Nephron (organoid): ENCODE data around the gene LRGUK.
"Not testable (repeated sequence)": the region's sequence is repeated elsewhere in the genome, so short reads cannot be mapped to it uniquely, and the experiment has no call there.

ENCODE experiments used
- H3K27ac Mint-ChIP-seq, 3 experiments: 2 replicates each; pipeline ENCODE4 v1.8.0; 2020; ENCODE audit warnings: mixed read lengths in 3 of 3, mild to moderate bottlenecking in 2 of 3, moderate library complexity in 1 of 3
- H3K27me3 Mint-ChIP-seq: 2 replicates; pipeline ENCODE4 v1.8.0; 2021; ENCODE audit warnings: low read depth, mild to moderate bottlenecking, moderate library complexity, mixed read lengths
- H3K36me3 Mint-ChIP-seq: 2 replicates; pipeline ENCODE4 v1.8.0; 2020; ENCODE audit warnings: low read depth, mixed read lengths
- H3K4me1 Mint-ChIP-seq: 2 replicates; pipeline ENCODE4 v1.8.0; 2020; ENCODE audit warnings: mixed read lengths
- H3K4me3 Mint-ChIP-seq, 3 experiments: 2 replicates each; pipeline ENCODE4 v1.8.0; 2020; ENCODE audit warnings: mild to moderate bottlenecking in 3 of 3, mixed read lengths in 3 of 3, moderate library complexity in 2 of 3
- H3K9me3 Mint-ChIP-seq: 2 replicates; pipeline ENCODE4 v1.8.0; 2020; ENCODE audit warnings: mixed read lengths
- TF ChIP-seq, protein P1 (sequence below), 3 experiments: fragments of 200-600 bp; sonication (generic); IDR thresholded peaks; one replicate each; pipeline ENCODE4 v1.5.0; 2021; ENCODE audit warnings: antibody characterized with exemption in 3 of 3; ENCODE audit not compliant: unreplicated experiment in 3 of 3

Gene LRGUK, protein sequence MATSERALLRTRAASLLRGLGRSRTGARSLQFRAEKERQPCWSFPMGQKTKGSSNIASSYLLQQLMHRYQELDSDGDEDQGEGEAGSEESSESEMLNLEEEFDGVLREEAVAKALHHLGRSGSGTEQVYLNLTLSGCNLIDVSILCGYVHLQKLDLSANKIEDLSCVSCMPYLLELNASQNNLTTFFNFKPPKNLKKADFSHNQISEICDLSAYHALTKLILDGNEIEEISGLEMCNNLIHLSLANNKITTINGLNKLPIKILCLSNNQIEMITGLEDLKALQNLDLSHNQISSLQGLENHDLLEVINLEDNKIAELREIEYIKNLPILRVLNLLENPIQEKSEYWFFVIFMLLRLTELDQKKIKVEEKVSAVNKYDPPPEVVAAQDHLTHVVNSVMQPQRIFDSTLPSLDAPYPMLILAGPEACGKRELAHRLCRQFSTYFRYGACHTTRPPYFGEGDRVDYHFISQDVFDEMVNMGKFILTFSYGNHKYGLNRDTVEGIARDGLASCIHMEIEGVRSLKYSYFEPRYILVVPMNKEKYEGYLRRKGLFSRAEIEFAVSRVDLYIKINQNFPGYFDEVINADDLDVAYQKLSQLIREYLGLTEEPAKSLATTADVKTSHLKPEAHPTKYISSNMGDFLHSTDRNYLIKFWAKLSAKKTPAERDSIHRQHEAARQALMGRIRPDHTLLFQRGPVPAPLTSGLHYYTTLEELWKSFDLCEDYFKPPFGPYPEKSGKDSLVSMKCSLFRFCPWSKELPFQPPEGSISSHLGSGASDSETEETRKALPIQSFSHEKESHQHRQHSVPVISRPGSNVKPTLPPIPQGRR

DNA sequence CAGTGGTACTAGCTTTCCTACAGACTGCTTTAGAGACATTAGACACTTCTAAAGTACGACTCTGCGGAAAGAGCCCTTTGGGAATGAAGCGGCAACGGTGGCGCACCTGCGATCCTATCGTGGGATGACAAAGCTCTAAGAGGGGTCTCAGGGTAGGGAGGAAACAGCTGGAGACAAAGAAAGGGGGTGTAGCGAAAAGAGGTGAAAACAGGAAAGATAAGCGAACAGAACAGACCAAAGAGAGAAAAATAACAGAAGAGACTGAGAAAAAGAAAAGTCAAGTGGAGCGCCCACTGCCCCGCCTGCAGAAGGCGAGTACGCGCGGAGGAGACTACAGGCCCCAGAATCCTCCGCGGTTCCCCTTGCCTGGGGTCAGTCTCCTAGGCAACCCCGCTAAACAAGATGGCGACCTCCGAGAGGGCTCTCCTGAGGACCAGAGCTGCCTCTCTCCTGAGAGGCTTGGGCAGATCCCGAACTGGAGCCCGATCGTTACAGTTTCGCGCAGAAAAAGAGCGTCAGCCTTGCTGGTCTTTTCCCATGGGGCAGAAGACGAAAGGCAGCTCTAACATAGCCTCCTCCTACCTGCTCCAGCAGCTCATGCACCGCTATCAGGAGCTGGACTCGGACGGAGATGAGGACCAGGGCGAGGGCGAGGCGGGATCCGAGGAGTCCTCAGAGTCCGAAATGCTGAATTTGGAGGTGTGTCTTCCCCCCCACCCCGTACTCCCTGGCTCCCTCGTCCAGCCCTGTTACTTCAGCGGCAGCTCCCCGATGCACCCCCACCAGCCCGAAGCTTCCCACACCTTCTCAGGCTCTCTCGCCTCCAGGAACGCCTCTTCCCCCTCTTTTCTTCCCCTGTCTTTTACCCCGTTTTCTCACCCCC is at the start of gene LRGUK:
Gene LRGUK, plus strand, starts transcription at position 375 of the 883 bp plus-strand sequence. Its CDS starts 28 bp downstream, at position 403.
- Mint-ChIP-seq H3K27me3 (peaks cover 23% of the 10 kb centered on the region), H3K27ac (no peak within 1 kb of the TSS), H3K9me3 (no peaks in the 10 kb centered on the region), H3K4me1 (no peaks in the 10 kb centered on the region), H3K36me3 (no peaks in the 10 kb centered on the region), H3K4me3 (peak within 1 kb of the TSS; percentile 86 to 89 (median 88))
- TF ChIP-seq, protein P1, sequence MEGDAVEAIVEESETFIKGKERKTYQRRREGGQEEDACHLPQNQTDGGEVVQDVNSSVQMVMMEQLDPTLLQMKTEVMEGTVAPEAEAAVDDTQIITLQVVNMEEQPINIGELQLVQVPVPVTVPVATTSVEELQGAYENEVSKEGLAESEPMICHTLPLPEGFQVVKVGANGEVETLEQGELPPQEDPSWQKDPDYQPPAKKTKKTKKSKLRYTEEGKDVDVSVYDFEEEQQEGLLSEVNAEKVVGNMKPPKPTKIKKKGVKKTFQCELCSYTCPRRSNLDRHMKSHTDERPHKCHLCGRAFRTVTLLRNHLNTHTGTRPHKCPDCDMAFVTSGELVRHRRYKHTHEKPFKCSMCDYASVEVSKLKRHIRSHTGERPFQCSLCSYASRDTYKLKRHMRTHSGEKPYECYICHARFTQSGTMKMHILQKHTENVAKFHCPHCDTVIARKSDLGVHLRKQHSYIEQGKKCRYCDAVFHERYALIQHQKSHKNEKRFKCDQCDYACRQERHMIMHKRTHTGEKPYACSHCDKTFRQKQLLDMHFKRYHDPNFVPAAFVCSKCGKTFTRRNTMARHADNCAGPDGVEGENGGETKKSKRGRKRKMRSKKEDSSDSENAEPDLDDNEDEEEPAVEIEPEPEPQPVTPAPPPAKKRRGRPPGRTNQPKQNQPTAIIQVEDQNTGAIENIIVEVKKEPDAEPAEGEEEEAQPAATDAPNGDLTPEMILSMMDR (IDR thresholded peaks at IDR 0.05; ENCODE audit: unreplicated experiment in 3 of 3), result no peak

DNA sequence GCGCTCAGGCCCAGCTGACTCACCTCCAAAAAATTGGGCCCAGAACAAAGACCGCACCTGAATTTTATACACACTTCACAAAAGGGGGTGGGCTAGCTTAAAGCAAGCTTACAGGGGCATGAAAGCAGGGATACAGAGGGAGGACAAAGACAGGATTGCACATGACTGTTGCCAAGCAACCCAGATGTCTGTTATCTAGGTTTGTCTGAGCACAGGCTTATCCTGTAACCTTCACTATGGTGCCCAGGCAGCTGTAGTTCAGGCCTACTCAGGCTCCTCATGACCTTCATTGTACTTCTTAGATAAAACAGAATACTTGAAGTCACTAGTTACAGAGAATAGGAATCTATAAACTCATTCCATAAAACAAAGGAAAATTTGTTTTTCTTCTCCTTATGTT is 49.6 kb upstream of the LRGUK start:
- peaks cover 11% of the 10 kb centered on the region for H3K9me3 Mint-ChIP-seq
- H3K27ac Mint-ChIP-seq, H3K4me3 Mint-ChIP-seq, H3K27me3 Mint-ChIP-seq, H3K4me1 Mint-ChIP-seq: not testable (repeated sequence)
- peaks cover 31% of the 10 kb centered on the region for H3K36me3 Mint-ChIP-seq

DNA sequence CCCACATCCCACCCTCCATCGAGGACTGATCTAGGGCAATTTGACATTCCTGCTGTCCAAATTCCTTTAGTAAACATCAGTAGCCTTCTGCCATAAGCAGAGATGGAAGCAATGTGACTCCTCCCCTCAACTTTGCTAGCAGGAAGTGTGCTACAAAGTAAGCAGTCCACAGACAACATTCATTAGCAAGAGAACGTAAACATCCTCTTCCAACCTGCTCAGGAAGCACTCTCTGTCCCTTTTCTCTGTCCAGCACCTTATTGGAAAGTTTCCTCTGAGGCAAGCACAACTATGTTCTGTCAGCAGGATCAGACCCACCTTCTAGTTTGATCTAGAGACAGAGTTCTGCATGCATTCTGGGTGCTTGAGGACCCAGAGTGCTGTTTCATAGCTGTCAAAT is 48.1 kb upstream of the LRGUK start:
- H3K27me3 Mint-ChIP-seq, result no peaks in the 10 kb centered on the region
- no peak overlapping the region for H3K27ac Mint-ChIP-seq
- no peaks in the 10 kb centered on the region for H3K4me1 Mint-ChIP-seq
- TF ChIP-seq, protein P1 (IDR thresholded peaks at IDR 0.05; ENCODE audit: unreplicated experiment in 3 of 3), result no peak
- H3K36me3 Mint-ChIP-seq, result peaks cover 26% of the 10 kb centered on the region
- peaks cover 11% of the 10 kb centered on the region for H3K9me3 Mint-ChIP-seq
- no peak overlapping the region for H3K4me3 Mint-ChIP-seq

DNA sequence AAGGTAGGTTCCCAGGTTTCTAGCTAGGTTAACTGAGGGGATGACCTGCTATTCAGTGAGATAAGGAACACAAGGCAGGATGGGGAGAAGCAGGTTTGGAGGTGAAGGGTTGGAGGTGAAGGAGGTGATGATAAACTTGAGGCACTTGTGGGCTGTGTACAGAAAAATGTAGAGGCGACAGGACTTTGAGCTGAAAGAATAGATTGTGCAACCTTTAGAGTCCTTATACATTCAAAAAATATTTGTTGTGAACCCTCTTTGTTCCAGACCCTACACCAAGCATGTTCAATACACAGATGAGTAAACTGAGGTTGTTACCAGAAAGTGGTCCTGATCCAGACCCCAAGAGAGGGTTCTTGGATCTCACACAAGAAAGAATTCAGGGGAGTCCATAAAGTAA is 45.4 kb upstream of the LRGUK start:
- TF ChIP-seq, protein P1 (IDR thresholded peaks at IDR 0.05; ENCODE audit: unreplicated experiment in 3 of 3), result no peak
- peaks cover 3% of the 10 kb centered on the region for H3K36me3 Mint-ChIP-seq
- no peak overlapping the region for H3K27ac Mint-ChIP-seq
- peaks cover 13% of the 10 kb centered on the region for H3K9me3 Mint-ChIP-seq
- no peaks in the 10 kb centered on the region for H3K4me1 Mint-ChIP-seq
- no peak overlapping the region for H3K4me3 Mint-ChIP-seq
- H3K27me3 Mint-ChIP-seq, result no peaks in the 10 kb centered on the region

DNA sequence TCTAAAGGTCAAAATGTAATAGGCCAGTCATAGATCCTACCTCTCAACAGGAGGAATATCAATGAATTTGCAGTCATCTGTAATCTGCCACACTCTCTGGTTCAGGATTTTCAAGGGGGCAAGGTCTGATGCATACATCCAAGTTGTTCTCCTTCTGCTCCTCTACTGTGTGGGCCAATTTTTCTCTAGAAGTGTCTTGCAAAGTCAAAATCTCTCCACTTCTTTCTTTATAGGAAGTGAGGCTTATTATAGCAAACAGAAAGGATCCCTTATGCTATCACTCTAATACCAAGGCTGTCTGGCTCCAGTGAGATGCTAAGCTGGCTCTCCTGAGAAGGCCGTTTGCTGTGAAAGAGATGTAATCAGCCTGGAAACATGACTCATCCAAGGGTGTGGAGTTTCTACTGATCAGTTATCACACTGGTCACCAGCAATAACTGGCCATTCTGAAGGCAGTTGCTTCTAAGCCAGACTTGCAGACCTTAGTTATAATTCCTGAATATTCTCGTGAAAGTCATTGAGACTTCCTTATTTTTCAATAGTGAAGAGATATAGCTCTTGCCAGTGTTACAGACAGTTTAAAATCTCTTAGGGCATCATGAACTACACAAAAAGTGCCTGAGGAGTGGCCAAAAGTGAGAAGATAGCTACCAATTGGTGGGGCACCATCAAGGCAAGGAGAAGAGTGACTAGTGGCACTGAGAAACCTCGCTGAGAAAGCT is 43.2 kb upstream of the LRGUK start:
- Mint-ChIP-seq H3K9me3 (peaks cover 26% of the 10 kb centered on the region), H3K36me3 (peaks cover 10% of the 10 kb centered on the region), H3K4me3 (no peak overlapping the region), H3K27me3 (no peaks in the 10 kb centered on the region), H3K27ac (no peak overlapping the region), H3K4me1 (no peaks in the 10 kb centered on the region)
- TF ChIP-seq, protein P1 (IDR thresholded peaks at IDR 0.05; ENCODE audit: unreplicated experiment in 3 of 3), result no peak
